ENCODE data around the gene DCP1A. TPM values are rescaled to one million over a fixed set of nuclear protein-coding genes. Genes with fewer than 3 reads are reported as not detected.
A peak's percentile ranks its signal among the peaks of the same experiment; 100 is the strongest.

DCP1A gene
- total RNA-seq, 1 donor: 19.9 TPM

- no peak overlapping the region for H3K4me3 ChIP-seq (ENCODE audit: low read depth, low read length)
- TF ChIP-seq CTCF (IDR thresholded peaks at IDR 0.05; ENCODE audit: insufficient read depth, low read depth, low read length): no peak
- no peak for DNase-seq (ENCODE audit: low read depth)
Measured at GRCh38 chr3:53293867-53294266, 53.5 kb downstream of the DCP1A start.

GRCh38 chr3:53288214-53288613 is 59.1 kb downstream of the DCP1A start:
- H3K4me3 ChIP-seq (ENCODE audit: low read depth, low read length): no peak overlapping the region
- TF ChIP-seq CTCF (IDR thresholded peaks at IDR 0.05; ENCODE audit: insufficient read depth, low read depth, low read length): no peak
- no peak for DNase-seq (ENCODE audit: low read depth)

GRCh38 chr3:53287131-53287629 is 60.2 kb downstream of the DCP1A start:
- DNase-seq (ENCODE audit: low read depth): peak; percentile 60
- TF ChIP-seq CTCF (IDR thresholded peaks at IDR 0.05; ENCODE audit: insufficient read depth, low read depth, low read length): no peak
- H3K4me3 ChIP-seq (ENCODE audit: low read depth, low read length): no peak overlapping the region

GRCh38 chr3:53286727-53287126 is 60.6 kb downstream of the DCP1A start:
- no peak for DNase-seq (ENCODE audit: low read depth)
- no peak overlapping the region for H3K4me3 ChIP-seq (ENCODE audit: low read depth, low read length)
- TF ChIP-seq CTCF (IDR thresholded peaks at IDR 0.05; ENCODE audit: insufficient read depth, low read depth, low read length): no peak

GRCh38 chr3:53282581-53282980 is 64.8 kb downstream of the DCP1A start:
- TF ChIP-seq CTCF (IDR thresholded peaks at IDR 0.05; ENCODE audit: insufficient read depth, low read depth, low read length): no peak
- H3K4me3 ChIP-seq (ENCODE audit: low read depth, low read length): no peak overlapping the region
- no peak for DNase-seq (ENCODE audit: low read depth)

GRCh38 chr3:53278667-53279066 is 68.7 kb downstream of the DCP1A start:
- no peak for DNase-seq (ENCODE audit: low read depth)
- H3K4me3 ChIP-seq (ENCODE audit: low read depth, low read length): no peak overlapping the region
- TF ChIP-seq CTCF (IDR thresholded peaks at IDR 0.05; ENCODE audit: insufficient read depth, low read depth, low read length): no peak

- no peak for TF ChIP-seq CTCF (IDR thresholded peaks at IDR 0.05; ENCODE audit: insufficient read depth, low read depth, low read length)
- no peak for DNase-seq (ENCODE audit: low read depth)
- no peak overlapping the region for H3K4me3 ChIP-seq (ENCODE audit: low read depth, low read length)
Measured at GRCh38 chr3:53274938-53275605, 72.3 kb downstream of the DCP1A start.
